Stimulated activated CD8-positive, alpha-beta memory T cell treated with anti-CD3 and anti-CD28 coated beads, Interleukin-4, amount 100 ng/mL, for 48 hours (primary cell): ENCODE data around the gene SH3PXD2A.
"Not testable (repeated sequence)": the region's sequence is repeated elsewhere in the genome, so short reads cannot be mapped to it uniquely, and the experiment has no call there.

Experiments
- DNase-seq: peaks from one replicate; pipeline ENCODE4 v3.0.0-alpha.2; 2020

SH3PXD2A gene

DNA sequence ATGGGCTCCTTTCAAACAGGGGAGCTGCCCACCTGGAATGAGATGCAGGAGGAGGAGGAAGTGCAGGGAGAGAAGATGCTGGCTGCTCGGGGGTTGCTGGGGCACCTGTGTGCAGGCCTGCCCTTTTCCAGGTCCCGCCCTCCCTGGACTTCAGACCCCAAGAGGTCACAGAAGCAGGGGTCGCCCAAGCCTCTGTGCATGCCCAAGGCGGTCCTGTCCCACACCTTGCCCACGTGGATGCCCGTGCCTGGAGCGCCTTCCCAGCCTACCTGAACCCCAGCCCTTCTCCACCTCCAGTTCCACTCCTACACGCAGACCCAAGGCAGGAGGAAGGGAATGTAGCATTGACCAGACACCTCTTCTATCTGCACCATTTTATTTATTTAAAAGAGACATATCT lies 71.3 kb downstream of the SH3PXD2A start:
- no peak for DNase-seq

- no peak for DNase-seq
These were observed 71.7 kb downstream of the SH3PXD2A start for GRCh38 chr10:103783681-103784080.

DNA sequence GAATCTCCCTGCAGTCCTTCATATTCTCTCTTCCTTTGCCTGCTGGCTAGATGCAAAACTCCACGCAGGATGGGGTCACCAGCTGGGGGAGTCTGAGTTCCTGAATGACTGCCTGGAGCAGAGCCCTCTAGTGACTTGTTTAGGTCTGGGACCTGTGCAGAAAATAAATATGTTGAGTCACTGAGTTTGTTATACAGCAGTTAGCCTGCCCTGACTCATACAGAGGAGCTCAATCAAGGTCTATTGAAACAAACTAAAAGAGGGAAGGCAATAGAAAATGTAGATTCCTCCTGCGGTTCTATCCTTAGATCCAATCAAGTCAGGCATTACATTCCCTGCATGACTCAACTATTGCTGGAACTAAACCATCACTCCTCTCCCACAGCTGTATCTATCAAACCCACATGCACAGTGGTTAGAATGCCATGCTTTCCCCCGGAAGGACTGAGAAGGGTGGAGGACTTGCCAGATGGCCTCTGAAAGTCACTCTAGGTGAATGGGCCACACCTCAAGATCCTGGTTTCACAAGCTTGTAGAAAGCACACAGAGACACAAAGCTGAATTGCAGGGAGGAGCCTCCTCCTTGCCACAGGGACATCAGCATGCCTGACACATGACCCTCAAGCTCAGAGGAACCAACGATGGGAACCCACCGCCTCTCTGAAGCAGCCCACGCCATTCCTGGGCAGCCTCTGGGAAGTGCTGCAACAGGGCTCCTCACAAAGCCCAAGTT lies 73.9 kb downstream of the SH3PXD2A start:
- DNase-seq, result no peak

DNA sequence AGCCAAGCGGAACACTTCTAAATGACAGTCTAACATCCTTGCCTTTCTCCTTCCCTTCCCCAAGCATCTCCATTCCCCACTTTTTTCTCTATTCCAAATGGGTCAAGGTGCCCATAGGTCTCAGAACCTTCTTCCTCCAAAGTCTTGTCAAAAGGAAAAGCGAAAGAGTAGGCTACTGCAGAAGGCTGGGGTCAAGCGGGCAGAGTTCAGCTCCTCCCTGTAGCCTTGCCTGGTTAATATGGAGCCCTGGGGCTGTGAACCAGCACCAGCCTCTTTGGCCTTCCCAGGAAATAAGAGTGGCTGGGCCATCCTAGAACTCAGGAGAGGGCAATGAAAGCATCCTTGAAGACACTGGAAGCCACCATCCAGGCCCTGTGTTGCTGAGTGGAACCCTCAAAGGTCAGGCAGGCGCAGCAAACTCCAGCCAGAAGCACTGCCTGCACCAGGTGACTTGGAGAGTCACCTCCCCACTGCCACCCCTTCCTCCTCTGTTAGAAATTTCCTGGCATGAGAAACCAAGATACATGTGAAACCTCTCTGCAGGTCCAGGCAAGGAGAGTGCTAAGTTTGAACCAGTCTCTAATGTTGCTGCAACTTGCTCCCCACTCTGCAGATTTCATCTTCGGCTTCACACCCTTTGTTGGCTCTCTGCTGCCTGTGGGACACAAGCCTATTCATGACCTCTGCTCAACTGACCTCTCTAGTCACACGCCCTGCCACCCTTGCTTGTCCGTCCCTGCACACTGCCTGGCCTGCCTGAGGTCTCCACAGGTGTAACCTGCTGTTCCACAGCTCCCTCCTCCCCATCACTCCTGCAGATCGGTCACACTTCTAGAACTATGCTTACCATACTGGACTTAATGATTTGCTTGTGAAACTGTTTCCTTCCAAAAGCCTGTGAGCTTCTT lies 74.9 kb downstream of the SH3PXD2A start:
- DNase-seq, result no peak

DNA sequence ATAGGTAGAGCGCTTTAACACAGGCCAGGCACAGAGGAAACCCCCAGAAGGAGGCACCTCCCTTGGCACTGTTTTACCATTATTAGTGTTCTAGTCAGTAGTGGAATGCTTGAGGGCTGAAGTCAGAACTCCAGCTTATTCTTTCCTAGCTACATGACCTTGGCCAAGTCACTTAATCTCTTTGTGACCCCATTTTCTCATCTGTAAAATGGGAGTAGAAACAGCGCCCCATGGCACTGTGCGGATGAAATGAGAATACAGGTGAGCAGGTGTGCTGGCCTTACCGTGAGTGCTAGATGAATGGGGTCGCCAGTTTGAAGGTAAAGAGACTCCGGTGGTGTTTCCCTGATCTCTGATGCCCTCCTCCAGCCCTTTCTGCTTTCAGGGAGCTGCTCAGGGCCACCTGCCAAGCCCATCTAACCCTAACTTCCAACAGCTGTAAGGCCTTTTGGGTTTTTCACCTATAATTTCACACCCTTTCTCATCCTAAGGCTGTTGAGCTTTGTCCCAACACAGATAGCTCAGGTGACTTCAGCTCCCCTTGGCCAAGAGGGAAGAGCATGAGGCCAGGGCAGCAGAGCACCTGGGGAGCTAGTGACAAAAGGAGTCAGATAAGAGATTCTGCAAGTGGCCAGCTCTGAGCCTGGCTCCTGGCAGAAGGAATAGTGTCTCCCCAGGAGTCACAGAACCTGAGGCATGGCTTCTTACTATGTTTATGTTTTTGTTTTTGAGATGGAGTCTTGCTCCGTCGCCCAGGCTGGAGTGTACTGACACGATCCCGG lies 76.8 kb downstream of the SH3PXD2A start:
- no peak for DNase-seq

- no peak for DNase-seq
These were observed 78.3 kb downstream of the SH3PXD2A start for GRCh38 chr10:103776878-103777591.

DNA sequence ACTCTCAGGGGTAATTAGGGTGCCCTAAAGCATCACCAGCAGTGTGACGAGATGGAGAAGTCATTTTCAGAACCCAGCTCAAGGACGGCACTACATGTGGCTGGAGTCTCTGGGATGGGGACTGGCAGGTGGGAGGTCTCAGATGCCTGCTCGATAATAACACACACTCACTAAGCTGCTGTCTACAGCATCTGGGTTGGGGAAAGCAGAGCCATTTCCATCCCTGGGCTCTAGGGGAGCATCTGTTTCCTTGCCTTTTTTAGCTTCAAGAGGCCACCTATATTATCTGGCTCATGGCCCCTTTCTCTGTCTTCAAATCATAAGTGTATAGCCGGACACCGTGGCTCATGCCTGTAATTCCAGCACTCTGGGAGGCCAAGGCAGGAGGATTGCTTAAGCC lies 79.6 kb downstream of the SH3PXD2A start:
- DNase-seq, result no peak

DNA sequence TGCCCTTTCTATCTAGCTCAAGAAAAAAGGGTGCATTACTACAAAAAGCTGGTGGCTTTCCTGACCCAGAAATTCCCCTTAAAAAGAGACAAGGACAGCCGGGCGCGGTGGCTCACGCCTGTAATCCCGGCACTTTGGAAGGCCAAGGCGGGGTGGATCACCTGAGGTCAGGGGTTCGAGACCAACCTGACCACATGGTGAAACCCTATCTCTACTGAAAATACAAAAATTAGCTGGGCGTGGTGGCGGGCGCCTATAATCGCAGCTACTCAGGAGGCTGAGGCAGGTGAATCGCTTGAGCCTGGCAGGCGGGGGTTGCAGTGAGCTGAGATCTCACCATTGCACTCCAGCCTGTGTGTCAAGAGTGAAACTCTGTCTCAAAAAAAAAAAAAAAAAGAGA lies 82.5 kb downstream of the SH3PXD2A start:
- not testable (repeated sequence) for DNase-seq

- peak; percentile 77 for DNase-seq
These were observed 83.1 kb downstream of the SH3PXD2A start for GRCh38 chr10:103772096-103772845.

DNA sequence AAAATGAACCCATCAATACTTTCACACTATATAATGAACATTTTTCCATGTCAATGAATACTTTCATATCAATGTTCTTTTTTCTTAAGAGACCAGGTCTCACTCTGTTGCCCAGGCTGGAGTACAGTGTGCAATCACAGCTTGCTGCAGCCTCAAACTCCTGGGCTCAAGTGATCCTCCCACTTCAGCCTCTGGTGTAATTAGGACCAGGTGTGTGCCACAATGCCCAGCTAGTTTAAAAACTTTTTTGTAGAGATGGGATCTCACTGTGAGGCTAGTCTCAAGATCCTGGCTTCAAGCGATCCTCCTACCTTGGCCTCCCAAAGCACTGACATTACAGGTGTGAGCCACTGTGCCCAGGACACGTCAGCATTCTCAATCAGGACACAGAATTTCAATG lies 85.2 kb downstream of the SH3PXD2A start:
- no peak for DNase-seq

DNA sequence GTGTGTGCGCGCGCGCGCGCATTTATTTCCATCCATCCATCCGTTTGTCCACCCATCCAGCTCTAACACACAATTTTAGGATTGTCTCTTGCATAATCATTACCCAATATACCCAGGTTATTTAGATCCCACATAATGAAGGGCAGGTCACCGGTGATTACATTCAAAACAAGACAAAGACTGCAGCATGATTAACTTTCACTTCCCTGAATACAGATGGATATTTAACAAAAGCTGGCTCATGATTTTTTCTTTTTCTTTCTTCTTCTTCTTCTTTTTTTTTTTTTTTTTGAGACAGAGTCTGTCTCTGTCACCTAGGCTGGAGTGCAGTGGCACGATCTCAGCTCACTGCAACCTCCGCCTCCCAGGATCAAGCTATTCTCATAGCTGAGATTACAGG lies 86.2 kb downstream of the SH3PXD2A start:
- no peak for DNase-seq

DNA sequence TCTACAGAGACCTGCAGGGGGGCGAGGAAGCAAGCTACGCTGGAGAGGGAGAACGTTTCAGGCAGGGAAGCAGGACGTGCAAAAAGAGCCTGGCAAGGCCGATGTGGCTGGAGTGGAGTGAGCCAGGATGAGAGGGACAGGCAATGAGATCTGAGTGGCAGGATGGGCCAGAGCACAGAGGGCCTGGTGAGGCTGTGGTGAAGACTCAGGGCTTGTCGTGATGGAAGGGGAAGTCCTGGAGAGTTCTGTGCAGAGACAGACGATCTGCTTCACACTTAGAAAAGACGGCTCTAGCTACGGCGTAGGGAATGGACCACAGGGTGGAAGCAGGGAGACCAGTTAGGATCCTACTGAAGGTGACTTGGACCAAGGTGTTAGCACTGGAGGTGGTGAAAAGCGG lies 87.0 kb downstream of the SH3PXD2A start:
- DNase-seq, result no peak

GRCh38 chr10:103767756-103768155 lies 87.6 kb downstream of the SH3PXD2A start:
- no peak for DNase-seq

- no peak for DNase-seq
These were observed 88.4 kb downstream of the SH3PXD2A start for GRCh38 chr10:103766751-103767505.

DNA sequence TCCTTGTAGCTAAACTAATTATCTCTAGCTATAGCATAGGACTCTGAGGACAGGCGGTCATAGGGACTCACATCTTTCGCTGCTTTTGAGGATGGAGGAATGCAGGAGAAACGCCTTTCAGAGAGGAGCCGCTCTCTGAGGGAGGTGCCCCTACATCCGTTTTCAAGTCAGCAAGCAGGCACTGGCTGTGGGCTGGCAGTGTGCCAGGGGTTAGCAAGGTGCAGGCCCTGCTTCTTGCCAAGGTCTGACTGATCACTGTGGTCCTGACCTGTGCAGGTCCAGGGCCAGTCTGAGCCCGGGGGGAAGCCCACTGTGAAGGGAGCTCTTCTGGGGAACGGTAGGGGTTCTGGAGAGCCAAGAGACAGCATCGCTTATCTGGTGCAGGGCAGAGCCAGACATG lies 89.4 kb downstream of the SH3PXD2A start:
- peak; percentile 77 for DNase-seq

DNA sequence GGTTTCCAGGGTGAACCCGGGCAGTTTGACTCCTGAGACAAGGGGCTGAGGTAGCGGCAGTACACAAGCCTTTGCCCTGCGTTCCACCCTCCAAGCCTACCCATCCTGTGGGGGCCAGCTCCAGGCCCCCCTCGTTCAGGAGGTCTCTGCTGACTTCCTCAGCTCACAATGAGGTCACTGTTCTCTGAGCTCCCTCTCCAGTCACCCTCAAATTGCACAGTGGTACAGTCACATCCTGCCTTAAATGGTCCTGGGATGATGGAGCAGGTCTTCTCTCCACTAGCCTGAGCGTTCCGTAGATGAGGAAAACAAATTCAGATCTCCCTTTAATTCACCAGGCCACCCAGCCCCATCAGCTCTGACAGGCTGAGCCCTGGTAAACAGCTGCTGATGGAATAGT lies 90.2 kb downstream of the SH3PXD2A start:
- no peak for DNase-seq

- no peak for DNase-seq
These were observed 90.9 kb downstream of the SH3PXD2A start for GRCh38 chr10:103764296-103765088.

DNA sequence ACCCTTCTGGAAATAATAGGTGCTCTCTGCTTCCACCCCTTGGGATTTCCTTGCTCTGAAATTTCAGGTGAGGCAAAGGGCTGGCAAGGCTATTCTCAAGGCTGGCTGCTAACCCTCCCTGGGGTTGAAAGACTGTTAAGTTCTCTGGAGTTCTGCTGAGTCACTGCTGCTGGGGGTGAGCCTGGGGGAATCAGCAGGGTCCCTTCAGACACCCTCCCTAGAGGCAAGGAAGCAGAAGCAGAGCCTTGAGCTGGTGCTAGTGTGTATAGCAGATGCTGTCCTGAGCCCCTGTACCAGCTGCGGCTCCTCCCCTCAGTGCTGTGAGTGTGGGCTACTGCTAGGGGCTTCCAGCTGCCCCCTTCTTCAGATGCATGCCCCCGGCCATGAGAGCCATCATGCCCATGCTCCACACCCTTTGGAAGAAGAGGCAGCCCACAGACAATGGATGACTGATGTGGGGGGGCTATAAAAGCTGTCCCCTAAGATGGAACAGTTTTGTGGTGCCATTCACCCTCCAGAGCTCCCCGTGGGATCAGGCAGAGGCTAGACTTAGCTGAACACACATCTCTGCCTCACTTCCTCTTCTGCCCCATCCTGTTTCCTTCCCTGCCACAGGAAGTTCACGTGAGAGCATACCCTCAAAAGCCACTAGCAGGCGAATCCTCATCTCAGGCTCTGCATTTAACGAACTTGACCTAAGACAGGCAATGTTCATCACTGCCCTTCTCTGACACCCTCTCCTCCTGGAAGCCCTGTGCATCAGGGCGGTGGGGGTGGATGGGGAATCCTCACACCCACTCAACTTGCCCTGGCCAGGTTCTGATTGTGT lies 91.8 kb downstream of the SH3PXD2A start:
- DNase-seq, result peak; percentile 36

DNA sequence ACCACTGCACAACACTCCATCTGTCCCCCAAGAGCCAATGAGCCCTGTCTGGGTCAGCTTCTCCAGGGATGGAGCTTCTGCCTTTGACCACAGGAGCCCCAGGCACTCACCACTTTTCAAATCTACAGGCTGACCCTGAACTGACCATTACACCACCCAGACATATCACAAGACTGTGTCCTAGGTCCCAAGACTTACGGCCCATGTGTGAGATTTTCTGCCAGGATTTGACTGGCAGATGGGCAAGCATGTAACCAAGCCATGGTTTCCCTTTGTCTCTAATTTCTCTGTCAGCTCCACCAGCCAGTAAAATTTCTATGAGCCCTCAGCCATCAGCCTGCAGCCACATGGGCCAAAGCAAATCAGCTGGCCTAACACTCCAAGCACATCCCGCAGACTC lies 92.5 kb downstream of the SH3PXD2A start:
- no peak for DNase-seq
